GM08714 (cell line): ENCODE measurements around the gene PDCD10.
A peak's percentile ranks its signal among the peaks of the same experiment; 100 is the strongest.

Source experiments
- H3K4me3 ChIP-seq: fragments of 200-500 bp; sonication (Bioruptor generic); 2 replicates; pipeline ENCODE4 v1.5.1; 2014; ENCODE audit warnings: mild to moderate bottlenecking, low read length, inconsistent platforms
- ZNF274 ChIP-seq: IDR thresholded peaks from 2 replicates; pipeline ENCODE4 v1.6.1; 2012; ENCODE audit warnings: mild to moderate bottlenecking, low read depth, low read length

PDCD10 gene

GRCh38 chr3:167742338-167742737 is 7.6 kb upstream of the PDCD10 start:
- H3K4me3 ChIP-seq, result no peak overlapping the region
- no peak for TF ChIP-seq ZNF274

DNA sequence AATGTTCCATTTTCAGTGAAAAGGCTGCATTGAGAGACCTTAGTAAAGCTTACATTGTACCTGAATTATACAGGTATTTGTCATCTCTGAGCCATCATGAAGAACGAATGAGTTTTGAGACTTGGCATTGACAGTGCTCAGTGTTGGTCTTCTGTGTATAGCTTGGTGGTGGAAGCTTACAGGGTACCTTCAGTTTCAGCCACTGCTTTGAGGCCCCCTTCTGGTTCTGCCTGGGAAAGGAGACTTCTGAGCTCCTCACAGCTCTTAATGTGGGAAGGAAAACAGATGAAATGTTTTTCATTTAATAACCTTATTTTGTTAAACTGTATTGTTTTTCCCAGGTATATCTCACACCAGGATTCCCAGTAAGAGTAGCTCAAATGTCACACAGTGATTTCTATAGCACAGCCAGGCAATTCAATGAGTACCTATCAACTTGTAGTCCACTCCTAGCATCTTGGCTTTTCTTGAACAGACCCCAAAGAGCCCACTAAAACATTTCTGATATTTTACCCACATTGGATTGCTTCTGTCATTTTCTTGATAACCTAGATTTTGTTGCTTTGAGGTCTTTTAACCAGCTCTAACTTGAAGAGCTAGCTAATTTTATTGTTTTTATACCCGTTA is 6.4 kb upstream of the PDCD10 start:
- TF ChIP-seq ZNF274, result no peak
- no peak overlapping the region for H3K4me3 ChIP-seq

GRCh38 chr3:167739190-167739810 is 4.6 kb upstream of the PDCD10 start:
- H3K4me3 ChIP-seq, result no peak overlapping the region
- no peak for TF ChIP-seq ZNF274

GRCh38 chr3:167738037-167738436 is 3.3 kb upstream of the PDCD10 start:
- no peak overlapping the region for H3K4me3 ChIP-seq
- no peak for TF ChIP-seq ZNF274

GRCh38 chr3:167736997-167737396 is 2.3 kb upstream of the PDCD10 start:
- H3K4me3 ChIP-seq, result no peak overlapping the region
- no peak for TF ChIP-seq ZNF274

- no peak for TF ChIP-seq ZNF274
- H3K4me3 ChIP-seq, result peak overlapping the region; percentile 74; the same call in 1 of the 2 replicates
These were observed 1.6 kb upstream of the PDCD10 start for GRCh38 chr3:167736264-167736787.

GRCh38 chr3:167735233-167736138 is 794 bp upstream of the PDCD10 start, which contains the start of gene SERPINI1:
Gene SERPINI1 (plus strand): TSS chr3:167735721. CDS start chr3:167789129, 53,408 bp downstream.
- peak within 1 kb of the TSS; percentile 92 for H3K4me3 ChIP-seq
- TF ChIP-seq ZNF274, result no peak

DNA sequence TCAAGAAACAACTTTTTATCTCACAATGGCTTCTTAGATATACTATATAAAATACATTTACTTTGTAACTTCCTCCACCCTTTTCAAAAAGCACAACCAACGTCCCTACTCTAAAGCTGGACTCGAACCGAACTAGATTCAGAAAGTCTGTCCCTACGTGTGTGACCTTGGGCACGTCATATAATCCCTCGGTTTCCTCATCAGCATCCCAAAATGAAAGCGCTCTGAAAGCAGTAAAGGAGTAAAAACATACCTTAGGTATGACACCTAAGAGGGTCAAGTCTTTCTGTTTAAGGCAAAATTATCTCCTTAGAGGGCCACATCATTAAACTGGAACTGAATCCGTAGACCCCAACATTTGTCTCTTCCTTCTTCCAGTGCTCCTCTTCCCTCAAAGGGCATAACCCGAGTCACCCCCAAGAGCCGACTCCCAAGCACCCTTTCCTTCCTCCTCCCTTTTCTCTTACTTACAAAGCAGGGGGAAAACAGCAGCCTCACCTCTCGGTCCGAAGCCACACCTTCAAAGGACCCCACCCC is 663 bp downstream of the PDCD10 start:
- peak overlapping the region; percentile 92 for H3K4me3 ChIP-seq
- TF ChIP-seq ZNF274, result no peak

DNA sequence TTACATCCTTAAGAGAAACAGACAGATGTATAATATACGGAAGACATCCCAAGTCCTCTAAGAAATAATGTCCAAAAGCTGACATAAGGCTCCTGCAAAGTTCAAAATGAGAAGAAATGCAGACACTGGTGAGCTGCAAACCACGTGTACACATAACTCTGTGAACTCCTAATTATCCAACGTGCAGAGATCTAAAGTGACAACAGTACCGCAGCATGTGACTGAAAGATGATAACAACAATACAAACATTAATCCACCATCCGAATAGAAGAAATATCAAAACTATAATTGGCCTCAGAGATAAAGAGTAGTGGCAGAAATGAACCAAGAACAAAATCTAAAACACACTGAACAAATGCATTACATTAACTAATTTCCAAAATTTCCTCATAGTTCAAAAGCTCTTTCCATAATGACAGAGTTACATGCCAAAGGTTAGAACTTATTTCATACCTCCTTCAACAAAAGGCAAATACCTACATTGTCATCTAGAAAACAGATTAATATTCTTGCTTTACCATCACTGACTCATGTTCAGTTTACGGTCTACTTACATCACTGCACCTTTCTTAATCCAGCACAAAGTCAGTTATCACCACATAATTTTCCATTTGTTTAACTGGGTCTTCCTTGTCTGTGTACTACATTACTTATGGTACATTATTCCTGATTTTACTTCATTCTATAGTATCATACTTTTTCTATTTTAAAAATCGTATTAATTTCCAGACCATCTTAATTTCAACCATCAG is 2.2 kb downstream of the PDCD10 start:
- H3K4me3 ChIP-seq, result no peak overlapping the region; the same call in 1 of the 2 replicates
- no peak for TF ChIP-seq ZNF274

DNA sequence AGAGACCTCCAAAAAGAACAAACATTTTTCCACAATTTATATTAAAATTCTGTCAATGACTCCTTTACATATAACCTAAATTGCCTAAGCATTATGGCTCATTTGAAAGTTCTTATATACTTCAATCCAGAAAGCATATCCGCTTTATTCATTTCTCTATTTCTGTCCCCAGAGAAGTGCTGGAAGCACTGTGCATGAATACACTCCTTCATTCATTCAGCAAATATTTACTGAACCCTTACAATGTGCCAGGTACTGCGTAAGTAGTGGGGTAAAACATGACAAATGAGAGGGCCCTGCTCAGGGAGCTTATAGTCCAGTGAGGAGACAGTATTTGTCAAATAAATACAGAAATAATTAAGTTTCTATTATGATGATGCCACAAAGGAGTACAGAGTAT is 3.3 kb downstream of the PDCD10 start:
- no peak for TF ChIP-seq ZNF274
- no peak overlapping the region for H3K4me3 ChIP-seq

GRCh38 chr3:167729591-167729990 is 5.1 kb downstream of the PDCD10 start:
- no peak for TF ChIP-seq ZNF274
- H3K4me3 ChIP-seq, result no peak overlapping the region

GRCh38 chr3:167728632-167729323 is 5.9 kb downstream of the PDCD10 start:
- no peak for TF ChIP-seq ZNF274

GRCh38 chr3:167728176-167728575 is 6.5 kb downstream of the PDCD10 start:
- TF ChIP-seq ZNF274, result no peak
- no peak overlapping the region for H3K4me3 ChIP-seq

More at GRCh38 chr3:167728632-167729323, 5.9 kb downstream of the PDCD10 start:
- H3K4me3 ChIP-seq, result no peak overlapping the region
